ENCODE results near the gene TMBIM4. TPM values are rescaled to one million over a fixed set of nuclear protein-coding genes. Genes with fewer than 3 reads are reported as not detected.

The TMBIM4 gene
- polyA plus RNA-seq, 2 of the 4 experiments (the other 2 are of a cell fraction), result 55.9 to 87.4 TPM

GRCh38 chr12:66197495-66197921 lies 27.7 kb upstream of the TMBIM4 start (continued):
- TF ChIP-seq SMC3 (IDR thresholded peaks at IDR 0.05) (no peak), CEBPB (IDR thresholded peaks at IDR 0.05) (no peak), POLR2A (IDR thresholded peaks at IDR 0.05; ENCODE audit: low read length) (no peak)

GRCh38 chr12:66196806-66197205 lies 27.0 kb upstream of the TMBIM4 start:
- POLR2A ChIA-PET, result no interaction called here
- FAIRE-seq, result no peak

DNA sequence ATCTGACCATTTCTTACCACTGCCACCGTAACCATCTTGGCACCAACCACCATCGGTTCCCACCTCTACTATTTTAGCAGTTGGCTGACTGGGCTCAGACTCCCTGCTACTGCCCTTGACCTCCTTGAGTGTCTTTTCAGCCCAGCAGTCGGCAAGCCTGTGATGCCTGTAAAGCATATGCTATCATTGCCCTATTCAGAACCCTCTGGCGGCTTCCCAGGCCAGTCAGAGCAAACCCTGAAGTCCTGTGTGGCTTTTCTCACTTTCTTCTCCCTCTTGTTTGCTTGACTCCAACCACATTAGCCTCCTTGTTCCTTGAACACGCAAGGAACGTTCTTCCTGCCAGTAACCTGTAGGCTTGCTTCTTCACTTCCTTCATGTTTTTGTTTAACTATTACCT lies 25.4 kb upstream of the TMBIM4 start:
- ChIA-PET CTCF (interaction anchor here (0.6 kb wide), 1 partner anchor 169 kb away, joined by 3 read pairs; no protein-coding TSS in a partner anchor), POLR2A (no interaction called here)
- Histone ChIP-seq H3K27ac (no peak overlapping the region), H3K9me3 (0 out of 3 replicates have a peak, but pooled peaks cover 5% of the 10 kb centered on the region), H3K4me2 (no peak overlapping the region), H3K4me1 (no peaks in the 10 kb centered on the region), H3K4me3 (no peak overlapping the region)
- DNase-seq (ENCODE audit: low read depth in 1 of 2, low spot score in 1 of 2) (no peak), FAIRE-seq (no peak), ATAC-seq (no peak)
- WGBS (ENCODE audit: missing lambda C conversion rate), result 77% methylated on average over 6 of the region's 6 CpGs
- TF ChIP-seq FOSB (CRISPR knock-in tag; IDR thresholded peaks at IDR 0.05) (no peak), BHLHE40 (IDR thresholded peaks at IDR 0.05; ENCODE audit: low read depth, low read length) (no peak), NR3C1 (IDR thresholded peaks at IDR 0.05) (no peak), ATOH8 (CRISPR knock-in tag; IDR thresholded peaks at IDR 0.05; ENCODE audit: low read depth) (no peak), MAX (IDR thresholded peaks at IDR 0.05) (no peak), RCOR1 (IDR thresholded peaks at IDR 0.05; ENCODE audit: low read depth, low read length) (no peak), EHMT2 (IDR thresholded peaks at IDR 0.05; ENCODE audit: low read depth) (no peak), ZSCAN20 (CRISPR knock-in tag; IDR thresholded peaks at IDR 0.05) (no peak), RNF2 (IDR thresholded peaks at IDR 0.05; ENCODE audit: borderline replicate concordance, low read depth) (no peak), CBX8 (IDR thresholded peaks at IDR 0.05) (no peak), HDAC2 (IDR thresholded peaks at IDR 0.05) (no peak), NPAS2 (CRISPR knock-in tag; IDR thresholded peaks at IDR 0.05; ENCODE audit: borderline replicate concordance) (no peak), HES2 (IDR thresholded peaks at IDR 0.05) (no peak), FOSL2 (IDR thresholded peaks at IDR 0.05) (no peak), FOSL2 (CRISPR knock-in tag; IDR thresholded peaks at IDR 0.05) (no peak), CHD2 (IDR thresholded peaks at IDR 0.05; ENCODE audit: low read length, partially characterized antibody) (no peak), RARB (CRISPR knock-in tag; IDR thresholded peaks at IDR 0.05) (no peak), MAFK (IDR thresholded peaks at IDR 0.05; ENCODE audit: partially characterized antibody) (no peak)
- TF ChIP-seq, protein P1, sequence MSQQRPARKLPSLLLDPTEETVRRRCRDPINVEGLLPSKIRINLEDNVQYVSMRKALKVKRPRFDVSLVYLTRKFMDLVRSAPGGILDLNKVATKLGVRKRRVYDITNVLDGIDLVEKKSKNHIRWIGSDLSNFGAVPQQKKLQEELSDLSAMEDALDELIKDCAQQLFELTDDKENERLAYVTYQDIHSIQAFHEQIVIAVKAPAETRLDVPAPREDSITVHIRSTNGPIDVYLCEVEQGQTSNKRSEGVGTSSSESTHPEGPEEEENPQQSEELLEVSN (IDR thresholded peaks at IDR 0.05; ENCODE audit: borderline replicate concordance, low read depth), result no peak

More at GRCh38 chr12:66196806-66197205, 27.0 kb upstream of the TMBIM4 start:
- DNase-seq (ENCODE audit: low read depth in 1 of 2, low spot score in 1 of 2) (no peak), ATAC-seq (no peak)
- no peak overlapping the region for H3K27ac ChIP-seq
- H3K4me3 ChIP-seq, result no peak overlapping the region
- CTCF ChIA-PET, result interaction anchor here (1.8 kb wide), 1 partner anchor 20 kb away, joined by 6 read pairs; no protein-coding TSS in a partner anchor
- 0 out of 3 replicates have a peak, but pooled peaks cover 6% of the 10 kb centered on the region for H3K9me3 ChIP-seq
- WGBS (ENCODE audit: missing lambda C conversion rate), result 34% methylated on average over 3 of the region's 3 CpGs
- H3K4me1 ChIP-seq, result no peaks in the 10 kb centered on the region
- no peak overlapping the region for H3K4me2 ChIP-seq
- TF ChIP-seq GATA3 (IDR thresholded peaks at IDR 0.05; ENCODE audit: borderline replicate concordance) (no peak), EP300 (IDR thresholded peaks at IDR 0.05) (no peak), CTCF (IDR thresholded peaks at IDR 0.05) (no peak), ZC3H11A (IDR thresholded peaks at IDR 0.05) (no peak), FOSB (CRISPR knock-in tag; IDR thresholded peaks at IDR 0.05) (no peak), RARB (CRISPR knock-in tag; IDR thresholded peaks at IDR 0.05) (no peak), ELK1 (IDR thresholded peaks at IDR 0.05; ENCODE audit: low read depth, low read length) (no peak), HOXB13 (CRISPR knock-in tag; IDR thresholded peaks at IDR 0.05; ENCODE audit: low read depth) (no peak), POLR2A (IDR thresholded peaks at IDR 0.05; ENCODE audit: low read length) (no peak)

Data from A549 (cell line).